Mesendoderm (in vitro differentiated cells): ENCODE measurements around the gene SYNJ2.

Experiments
- DNase-seq: peaks from one replicate; pipeline ENCODE4 v3.0.0; 2013
- H2AK5ac ChIP-seq: 2 replicates; pipeline ENCODE4 v1.6.1; 2013; ENCODE audit warnings: low read length, inconsistent platforms
- H2BK120ac ChIP-seq: 2 replicates; pipeline ENCODE4 v1.6.1; 2013; ENCODE audit warnings: low read depth, mild to moderate bottlenecking, low read length, moderate library complexity, mixed read lengths
- H2BK15ac ChIP-seq: replicated peaks from 2 replicates; pipeline ENCODE4 v1.6.1; 2013; ENCODE audit warnings: low read depth, mild to moderate bottlenecking, moderate library complexity
- H2BK5ac ChIP-seq: 2 replicates; pipeline ENCODE4 v1.6.1; 2013; ENCODE audit warnings: low read length, inconsistent platforms
- H3K18ac ChIP-seq: 2 replicates; pipeline ENCODE4 v1.6.1; 2013; ENCODE audit warnings: mild to moderate bottlenecking, low read length, mixed read lengths
- H3K23ac ChIP-seq: one replicate; pipeline ENCODE4 v1.6.1; 2013; ENCODE audit warnings: low read length
- H3K27ac ChIP-seq: 2 replicates; pipeline ENCODE4 v1.5.1; 2013; ENCODE audit warnings: low read depth, mild to moderate bottlenecking, inconsistent platforms, low read length, moderate library complexity
- H3K27me3 ChIP-seq: 2 replicates; pipeline ENCODE4 v1.6.1; 2013; ENCODE audit warnings: low read length, control low read depth, mild to moderate bottlenecking, inconsistent platforms; ENCODE audit not compliant: insufficient read depth, poor library complexity
- H3K36me3 ChIP-seq: 2 replicates; pipeline ENCODE4 v1.6.1; 2013; ENCODE audit warnings: low read length, inconsistent platforms; ENCODE audit not compliant: control insufficient read depth, insufficient read depth
- H3K4ac ChIP-seq: one replicate; pipeline ENCODE4 v1.6.1; 2013; ENCODE audit warnings: low read depth, mild to moderate bottlenecking, low read length, moderate library complexity
- H3K4me1 ChIP-seq: 2 replicates; pipeline ENCODE4 v1.6.1; 2013; ENCODE audit warnings: low read depth, low read length, inconsistent platforms; ENCODE audit not compliant: control insufficient read depth
- H3K4me2 ChIP-seq: 2 replicates; pipeline ENCODE4 v1.6.1; 2013; ENCODE audit warnings: low read length
- H3K4me3 ChIP-seq: 2 replicates; pipeline ENCODE4 v1.5.1; 2013; ENCODE audit warnings: mild to moderate bottlenecking, low read length
- H3K56ac ChIP-seq: one replicate; pipeline ENCODE4 v1.6.1; 2013; ENCODE audit warnings: low read length
- H3K79me1 ChIP-seq: 2 replicates; pipeline ENCODE4 v1.6.1; 2013; ENCODE audit warnings: low read length, inconsistent platforms
- H3K79me2 ChIP-seq: 2 replicates; pipeline ENCODE4 v1.6.1; 2013; ENCODE audit warnings: mild to moderate bottlenecking, low read length; ENCODE audit not compliant: control insufficient read depth, insufficient read depth
- H3K9ac ChIP-seq: 2 replicates; pipeline ENCODE4 v1.6.1; 2013; ENCODE audit warnings: low read length, inconsistent platforms
- H4K5ac ChIP-seq: one replicate; pipeline ENCODE4 v1.6.1; 2013; ENCODE audit warnings: low read length
- H4K8ac ChIP-seq: one replicate; pipeline ENCODE4 v1.6.1; 2013; ENCODE audit warnings: low read depth, mild to moderate bottlenecking, control low read depth, low read length, moderate library complexity
- WGBS: extraction: QIAGEN DNeasy Blood & Tissue Kit; methylation state at CpG from one replicate; pipeline ENCODE4 v1.1.7; 2013; ENCODE audit warnings: low lambda C conversion rate, missing lambda C conversion rate; ENCODE audit not compliant: insufficient coverage; ENCODE audit errors: extremely low coverage; 5-methylcytosine and 5-hydroxymethylcytosine counted together

The SYNJ2 gene

GRCh38 chr6:158030380-158031300, 49.0 kb downstream of the SYNJ2 start:
- H3K18ac ChIP-seq = no peak overlapping the region
- no peak overlapping the region for H3K4ac ChIP-seq
- no peak overlapping the region for H3K4me2 ChIP-seq
- H3K36me3 ChIP-seq = no peaks in the 10 kb centered on the region
- no peak overlapping the region for H3K9ac ChIP-seq
- H4K8ac ChIP-seq = no peak overlapping the region
- no peak overlapping the region for H2BK5ac ChIP-seq
- H4K5ac ChIP-seq = no peak overlapping the region
- WGBS = no CpG with 5 or more reads among the region's 16 CpGs
- no peak for DNase-seq
- no peak overlapping the region for H2BK120ac ChIP-seq
- no peak overlapping the region for H2AK5ac ChIP-seq
- peaks cover 3% of the 10 kb centered on the region for H3K4me1 ChIP-seq
- no peaks in the 10 kb centered on the region for H3K27me3 ChIP-seq
- H3K56ac ChIP-seq = no peak overlapping the region
- H3K79me2 ChIP-seq = no peaks in the 10 kb centered on the region
- no peak overlapping the region for H3K23ac ChIP-seq
- no peak overlapping the region for H3K4me3 ChIP-seq
- H2BK15ac ChIP-seq = no peak overlapping the region
- H3K27ac ChIP-seq = no peak overlapping the region
- no peaks in the 10 kb centered on the region for H3K79me1 ChIP-seq

GRCh38 chr6:158031381-158032353, 50.0 kb downstream of the SYNJ2 start:
- no peak overlapping the region for H3K4me2 ChIP-seq
- no peak overlapping the region for H3K4ac ChIP-seq
- peak; percentile 50 for DNase-seq
- no peak overlapping the region for H3K23ac ChIP-seq
- H4K8ac ChIP-seq = no peak overlapping the region
- no peak overlapping the region for H2BK120ac ChIP-seq
- no peak overlapping the region for H4K5ac ChIP-seq
- no CpG with 5 or more reads among the region's 20 CpGs for WGBS
- H3K79me2 ChIP-seq = no peaks in the 10 kb centered on the region
- H3K27ac ChIP-seq = no peak overlapping the region
- H2BK15ac ChIP-seq = no peak overlapping the region
- H3K4me1 ChIP-seq = no peaks in the 10 kb centered on the region
- no peak overlapping the region for H3K9ac ChIP-seq
- H2BK5ac ChIP-seq = no peak overlapping the region
- no peak overlapping the region for H3K18ac ChIP-seq
- no peak overlapping the region for H2AK5ac ChIP-seq
- no peaks in the 10 kb centered on the region for H3K36me3 ChIP-seq
- no peak overlapping the region for H3K4me3 ChIP-seq
- no peaks in the 10 kb centered on the region for H3K27me3 ChIP-seq
- no peaks in the 10 kb centered on the region for H3K79me1 ChIP-seq
- no peak overlapping the region for H3K56ac ChIP-seq

- H3K56ac ChIP-seq = no peak overlapping the region
- H3K4me2 ChIP-seq = no peak overlapping the region
- H3K27me3 ChIP-seq = no peaks in the 10 kb centered on the region
- no peaks in the 10 kb centered on the region for H3K79me2 ChIP-seq
- no peak overlapping the region for H3K4ac ChIP-seq
- no peak overlapping the region for H2BK120ac ChIP-seq
- H4K5ac ChIP-seq = no peak overlapping the region
- no peaks in the 10 kb centered on the region for H3K79me1 ChIP-seq
- no CpG with 5 or more reads among the region's 9 CpGs for WGBS
- H2AK5ac ChIP-seq = no peak overlapping the region
- no peak overlapping the region for H3K9ac ChIP-seq
- no peak overlapping the region for H3K4me3 ChIP-seq
- H4K8ac ChIP-seq = no peak overlapping the region
- no peaks in the 10 kb centered on the region for H3K36me3 ChIP-seq
- H3K18ac ChIP-seq = no peak overlapping the region
- H3K27ac ChIP-seq = no peak overlapping the region
- no peak overlapping the region for H2BK5ac ChIP-seq
- H3K4me1 ChIP-seq = no peaks in the 10 kb centered on the region
- no peak overlapping the region for H3K23ac ChIP-seq
- no peak for DNase-seq
- no peak overlapping the region for H2BK15ac ChIP-seq
Observed at GRCh38 chr6:158032354-158032733, 50.7 kb downstream of the SYNJ2 start.

- Histone ChIP-seq H4K5ac (no peak overlapping the region), H3K23ac (no peak overlapping the region), H2BK15ac (no peak overlapping the region), H3K4me1 (no peaks in the 10 kb centered on the region), H2BK120ac (no peak overlapping the region), H3K9ac (no peak overlapping the region), H3K18ac (no peak overlapping the region), H3K4me2 (no peak overlapping the region), H3K36me3 (no peaks in the 10 kb centered on the region), H3K79me1 (no peaks in the 10 kb centered on the region), H3K27me3 (no peaks in the 10 kb centered on the region), H3K56ac (no peak overlapping the region), H4K8ac (no peak overlapping the region), H2BK5ac (no peak overlapping the region), H2AK5ac (no peak overlapping the region), H3K27ac (no peak overlapping the region), H3K4ac (no peak overlapping the region), H3K4me3 (no peak overlapping the region), H3K79me2 (no peaks in the 10 kb centered on the region)
- WGBS = no CpG with 5 or more reads among the region's 30 CpGs
- no peak for DNase-seq
Observed at GRCh38 chr6:158033077-158033750, 51.6 kb downstream of the SYNJ2 start.

GRCh38 chr6:158033751-158034702, 52.4 kb downstream of the SYNJ2 start:
- H3K9ac ChIP-seq = no peak overlapping the region
- no peak overlapping the region for H4K5ac ChIP-seq
- no peak overlapping the region for H3K4me3 ChIP-seq
- WGBS = no CpG with 5 or more reads among the region's 14 CpGs
- DNase-seq = no peak
- H2BK15ac ChIP-seq = no peak overlapping the region
- H2BK5ac ChIP-seq = no peak overlapping the region
- no peak overlapping the region for H4K8ac ChIP-seq
- no peak overlapping the region for H3K4me2 ChIP-seq
- no peak overlapping the region for H3K56ac ChIP-seq
- no peak overlapping the region for H3K23ac ChIP-seq
- no peak overlapping the region for H2AK5ac ChIP-seq
- no peaks in the 10 kb centered on the region for H3K79me2 ChIP-seq
- H3K4me1 ChIP-seq = no peaks in the 10 kb centered on the region
- H3K4ac ChIP-seq = no peak overlapping the region
- H3K27ac ChIP-seq = no peak overlapping the region
- H3K18ac ChIP-seq = no peak overlapping the region
- no peaks in the 10 kb centered on the region for H3K36me3 ChIP-seq
- no peak overlapping the region for H2BK120ac ChIP-seq
- H3K27me3 ChIP-seq = no peaks in the 10 kb centered on the region
- H3K79me1 ChIP-seq = no peaks in the 10 kb centered on the region
